GM12878 (cell line): ENCODE results near the gene PCDH1. TPM values are rescaled to one million over a fixed set of nuclear protein-coding genes. Genes with fewer than 3 reads are reported as not detected.

ENCODE experiments used
- ATAC-seq: fragments of 200-7000 bp; cut with Tn5 transposase; 3 replicates; pipeline ENCODE4 v1.9.1; 2020; ENCODE audit warnings: mild to moderate bottlenecking, moderate library complexity
- BruUV-seq: library from RNA; stranded (reverse); fragments of 400-500 nt; replicated peaks from 2 replicates; lab custom pipeline; 2021; lab: Mats Ljungman, UMichigan
- CTCF ChIA-PET: fragments of 300-600 bp; sonication (Branson Sonifier 250); formaldehyde crosslinking; extraction: SDS; loops from one replicate; lab custom pipeline; 2021; ENCODE audit warnings: inconsistent platforms; lab: Yijun Ruan, JAX
- POLR2A ChIA-PET: fragments of 350-600 bp; formaldehyde crosslinking; extraction: SDS; loops from one replicate; lab custom pipeline; 2021; ENCODE audit warnings: inconsistent platforms; lab: Charles Lee
- RAD21 ChIA-PET: fragments of 300-600 bp; sonication (Branson Sonifier 250); formaldehyde crosslinking; loops from one replicate; lab custom pipeline; 2023; ENCODE audit warnings: antibody characterized with exemption; ENCODE audit not compliant: unreplicated experiment; lab: Charles Lee
- SMC1A ChIA-PET: fragments of 300-600 bp; sonication (Branson Sonifier 250); formaldehyde crosslinking; loops from one replicate; lab custom pipeline; 2023; ENCODE audit not compliant: unreplicated experiment, uncharacterized antibody; lab: Charles Lee
- DNase-seq: peaks from one replicate; pipeline ENCODE4 v3.0.0-alpha.2; 2011; ENCODE audit warnings: low read depth, low spot score
- FAIRE-seq: peaks from 3 replicates; lab custom pipeline; 2011; peaks lifted over from hg19 to GRCh38; lab: Jason Lieb, UNC
- H2AFZ ChIP-seq: 2 replicates; pipeline ENCODE4 v1.6.0; 2011; ENCODE audit warnings: low read depth, low read length, control low read depth; ENCODE audit not compliant: control insufficient read depth
- H3K27ac ChIP-seq: 2 replicates; pipeline ENCODE4 v1.5.1; 2011; ENCODE audit warnings: control low read depth; ENCODE audit not compliant: control insufficient read depth, insufficient read depth
- H3K27me3 ChIP-seq, 2 experiments: replicated peaks in 1 of 2; 2 replicates each; pipeline versions ENCODE4 v1.6.0 to v1.6.1; 2011; ENCODE audit warnings: low read length in 1 of 2; ENCODE audit not compliant: control insufficient read depth in 2 of 2, insufficient read depth in 2 of 2
- H3K36me3 ChIP-seq, 2 experiments: 2 replicates each; pipeline ENCODE4 v1.5.1; 2011; ENCODE audit warnings: low read length in 1 of 2; ENCODE audit not compliant: control insufficient read depth in 2 of 2, insufficient read depth in 2 of 2
- H3K4me1 ChIP-seq: 2 replicates; pipeline ENCODE4 v1.6.1; 2011; ENCODE audit warnings: mild to moderate bottlenecking, low read length, moderate library complexity, mixed read lengths; ENCODE audit not compliant: control insufficient read depth, insufficient read depth
- H3K4me2 ChIP-seq: 2 replicates; pipeline ENCODE4 v1.6.0; 2011; ENCODE audit warnings: control low read depth; ENCODE audit not compliant: control insufficient read depth, insufficient read depth
- H3K4me3 ChIP-seq: fragments of 200-600 bp; sonication (generic); 2 replicates; pipeline ENCODE4 v1.5.1; 2016
- H3K79me2 ChIP-seq: 2 replicates; pipeline ENCODE4 v1.6.0; 2011; ENCODE audit warnings: low read length; ENCODE audit not compliant: control insufficient read depth, insufficient read depth
- H3K9ac ChIP-seq: 2 replicates; pipeline ENCODE4 v1.8.0; 2011; ENCODE audit warnings: low read length, control low read depth, mixed read lengths; ENCODE audit not compliant: control insufficient read depth, insufficient read depth
- H3K9me3 ChIP-seq: replicated peaks from 3 replicates; pipeline ENCODE4 v1.5.1; 2011; ENCODE audit warnings: mild to moderate bottlenecking, low read length; ENCODE audit not compliant: control insufficient read depth, insufficient read depth
- H4K20me1 ChIP-seq: 2 replicates; pipeline ENCODE4 v1.6.0; 2011; ENCODE audit not compliant: control insufficient read depth, insufficient read depth
- BRCA1 ChIP-seq: IDR thresholded peaks from 2 replicates; pipeline ENCODE4 v1.6.1; 2011; ENCODE audit warnings: low read depth, low read length, improper control_type of control experiment
- CTCF ChIP-seq, 3 experiments: IDR thresholded peaks in 2 of 3; conservative IDR thresholded peaks in 1 of 3; 2 replicates each; pipeline ENCODE4 v1.5.1; 2011; ENCODE audit warnings: low read depth in 3 of 3, low read length in 3 of 3, mild to moderate bottlenecking in 3 of 3, control low read depth in 2 of 3, moderate library complexity in 2 of 3, inconsistent platforms in 1 of 3, mixed read lengths in 1 of 3; ENCODE audit not compliant: control insufficient read depth in 2 of 3, insufficient read depth in 1 of 3; ENCODE audit errors: extremely low read depth in 1 of 3
- EGR1 ChIP-seq, 2 experiments: IDR thresholded peaks; 1 replicate in 1 of 2; 2 replicates in 1 of 2; pipeline ENCODE4 v1.6.1; 2011 to 2012; ENCODE audit warnings: low read depth in 2 of 2, low read length in 2 of 2, borderline replicate concordance in 1 of 2, mild to moderate bottlenecking in 1 of 2, moderate library complexity in 1 of 2
- RAD21 ChIP-seq: IDR thresholded peaks from 2 replicates; pipeline ENCODE4 v1.6.1; 2011; ENCODE audit warnings: mild to moderate bottlenecking, low read depth, low read length, moderate library complexity; ENCODE audit not compliant: insufficient read depth
- WGBS: methylation state at CpG from one replicate; pipeline ENCODE4 v1.1.6; 2016; ENCODE audit warnings: low lambda C conversion rate; ENCODE audit not compliant: insufficient replicate concordance, insufficient coverage; ENCODE audit errors: missing lambda C conversion rate; 5-methylcytosine and 5-hydroxymethylcytosine counted together
- in situ Hi-C: fragments of 300-500 bp; cut with MboI; formaldehyde crosslinking; loops from 9 replicates; pipeline ENCODE4 v1.14.3; 2018; ENCODE audit warnings: mixed read lengths
- intact Hi-C: fragments of 100-400 bp; cut with micrococcal nuclease; formaldehyde crosslinking; loops from one replicate; pipeline ENCODE4 v1.14.2; 2022; ENCODE audit not compliant: unreplicated experiment
- polyA plus RNA-seq, 11 experiments: library from polyadenylated mRNA; depleted of rRNA in 4 of 11; unstranded in 6 of 11; stranded (reverse) in 5 of 11; fragments of >200 nt; fragmentation: Nextera tagmentation in 4 of 11; fragmentation: Illumina TruSeq in 1 of 11; extraction: Ambion mirVana in 4 of 11; extraction: Trizol in 1 of 11; gene quantifications; 1 replicate in 1 of 11; 2 replicates in 10 of 11; pipeline versions ENCODE4 v1.2.1 to v1.2.3, GENCODE V29; 2011 to 2016; ENCODE audit warnings: inconsistent platforms in 2 of 11, missing spikeins in 2 of 11, low read depth in 1 of 11
- total RNA-seq, 4 experiments: library from RNA; depleted of rRNA in 3 of 4; stranded (reverse); fragments of >200 nt in 3 of 4; fragmentation: Illumina TruSeq in 1 of 4; extraction: Trizol in 1 of 4; gene quantifications; 2 replicates each; pipeline versions ENCODE4 v1.2.1 to v1.2.3, GENCODE V29; 2013 to 2021

PCDH1 gene
- total and polyA plus RNA-seq, 10 of the 15 experiments (the other 5 are each of a cell fraction or from before 2014, with no cell fraction given): 0.07 to 0.36 (median 0.16) TPM; not detected in 7

GRCh38 chr5:141811287-141812155 is 66.7 kb downstream of the PCDH1 start:
- DNase-seq (no peak), FAIRE-seq (no peak), ATAC-seq (peak; percentile 89)
- no TSS peak for BruUV-seq
- ChIA-PET RAD21 (no interaction called here), SMC1A (interaction anchor here (0.5 to 2.0 kb wide), 5 partner anchors 25 to 112 kb away, joined by 3 to 5 read pairs (median 3); partner anchors contain the start of gene PCDH1), CTCF (interaction anchor here (0.7 to 3.9 kb wide), 9 partner anchors 11 to 179 kb away, joined by 3 to 26 read pairs (median 4); no protein-coding TSS in a partner anchor), POLR2A (interaction anchor here (0.6 kb wide), 1 partner anchor 76 kb away, joined by 3 read pairs; no protein-coding TSS in a partner anchor)
- no peak overlapping the region for H3K9ac ChIP-seq
- no peak overlapping the region for H3K4me2 ChIP-seq
- H2AFZ ChIP-seq: no peak overlapping the region
- no peaks in the 10 kb centered on the region; a peak in 1 of 4 replicates for H3K36me3 ChIP-seq
- H3K27ac ChIP-seq: no peak overlapping the region
- no peaks in the 10 kb centered on the region for H3K9me3 ChIP-seq
- H3K27me3 ChIP-seq: peaks cover 3 to 4% of the 10 kb centered on the region in 2 experiments; a peak in 2 of 4 replicates
- intact Hi-C loops (loop anchor here (5.0 kb wide), 1 partner anchor 66 kb away; the partner anchor contains the start of gene PCDH1), in situ Hi-C loops (no loop called here)
- WGBS: 29% methylated on average over 29 of the region's 29 CpGs
- H3K4me1 ChIP-seq: no peaks in the 10 kb centered on the region
- TF ChIP-seq EGR1 (IDR thresholded peaks at IDR 0.05; ENCODE audit: borderline replicate concordance in 1 of 2, low read depth in 2 of 2, low read length in 2 of 2) (no peak), CTCF (IDR thresholded peaks at IDR 0.05 in 2 of 3, conservative IDR thresholded peaks at IDR 0.05 in 1 of 3; ENCODE audit: control insufficient read depth in 2 of 3, extremely low read depth in 1 of 3, insufficient read depth in 1 of 3, low read depth in 3 of 3, low read length in 3 of 3) (peak; percentile 41 to 69 (median 69)), RAD21 (peak; percentile 31), BRCA1 (no peak)
- no peak overlapping the region for H3K4me3 ChIP-seq
- no peaks in the 10 kb centered on the region for H4K20me1 ChIP-seq
- no peaks in the 10 kb centered on the region for H3K79me2 ChIP-seq
